ENCODE data around the gene TET3. TPM values are rescaled to one million over a fixed set of nuclear protein-coding genes. Genes with fewer than 3 reads are reported as not detected.

Gene TET3
- total RNA-seq, 1 experiment from 2014 or later = 6.1 TPM

- Histone ChIP-seq H2AFZ (ENCODE audit: low read length) (no peak overlapping the region), H3K4me1 (ENCODE audit: insufficient read depth, low read length) (no peaks in the 10 kb centered on the region), H3K4me2 (ENCODE audit: low read length) (no peak overlapping the region), H3K79me2 (ENCODE audit: low read length) (no peaks in the 10 kb centered on the region), H3F3A (ENCODE audit: low read length, unreplicated experiment) (no peaks in the 10 kb centered on the region), H3K4me3 (ENCODE audit: low read length) (no peak overlapping the region), H4K20me1 (ENCODE audit: low read length) (no peaks in the 10 kb centered on the region), H3K27ac (ENCODE audit: low read length) (no peak overlapping the region), H3K9ac (ENCODE audit: low read length) (no peak overlapping the region), H3K9me2 (replicated peaks; ENCODE audit: low read length) (no peaks in the 10 kb centered on the region), H3K9me3 (ENCODE audit: low read length) (no peaks in the 10 kb centered on the region), H3K36me3 (ENCODE audit: low read depth, low read length) (peaks cover 58% of the 10 kb centered on the region), H3K27me3 (ENCODE audit: low read length) (no peaks in the 10 kb centered on the region)
- peak; percentile 61 for ATAC-seq
- DNase-seq = peak; percentile 9
- POLR2A ChIA-PET (ENCODE audit: unreplicated experiment) = no interaction called here
- TF ChIP-seq EZH2 (IDR thresholded peaks at IDR 0.05; ENCODE audit: low read length, unreplicated experiment) (no peak), EZH2phosphoT487 (IDR thresholded peaks at IDR 0.05; ENCODE audit: borderline replicate concordance, low read length) (no peak)
- TF ChIP-seq, protein P1, sequence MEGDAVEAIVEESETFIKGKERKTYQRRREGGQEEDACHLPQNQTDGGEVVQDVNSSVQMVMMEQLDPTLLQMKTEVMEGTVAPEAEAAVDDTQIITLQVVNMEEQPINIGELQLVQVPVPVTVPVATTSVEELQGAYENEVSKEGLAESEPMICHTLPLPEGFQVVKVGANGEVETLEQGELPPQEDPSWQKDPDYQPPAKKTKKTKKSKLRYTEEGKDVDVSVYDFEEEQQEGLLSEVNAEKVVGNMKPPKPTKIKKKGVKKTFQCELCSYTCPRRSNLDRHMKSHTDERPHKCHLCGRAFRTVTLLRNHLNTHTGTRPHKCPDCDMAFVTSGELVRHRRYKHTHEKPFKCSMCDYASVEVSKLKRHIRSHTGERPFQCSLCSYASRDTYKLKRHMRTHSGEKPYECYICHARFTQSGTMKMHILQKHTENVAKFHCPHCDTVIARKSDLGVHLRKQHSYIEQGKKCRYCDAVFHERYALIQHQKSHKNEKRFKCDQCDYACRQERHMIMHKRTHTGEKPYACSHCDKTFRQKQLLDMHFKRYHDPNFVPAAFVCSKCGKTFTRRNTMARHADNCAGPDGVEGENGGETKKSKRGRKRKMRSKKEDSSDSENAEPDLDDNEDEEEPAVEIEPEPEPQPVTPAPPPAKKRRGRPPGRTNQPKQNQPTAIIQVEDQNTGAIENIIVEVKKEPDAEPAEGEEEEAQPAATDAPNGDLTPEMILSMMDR (conservative IDR thresholded peaks at IDR 0.05; ENCODE audit: low read depth, low read length) = no peak
- intact Hi-C loops (cut with micrococcal nuclease) = no loop called here
- BruUV-seq (replicated peaks) = no TSS peak
- CTCF ChIA-PET = no interaction called here
These were observed 31.9 kb upstream of the TET3 start for GRCh38 chr2:73952499-73953446.

- ATAC-seq = no peak
- H3K36me3 ChIP-seq (ENCODE audit: low read depth, low read length) = peaks cover 49% of the 10 kb centered on the region; the same call in 1 of the 2 replicates
These were observed 28.4 kb upstream of the TET3 start for GRCh38 chr2:73956218-73956865.

More at GRCh38 chr2:73956218-73956865, 28.4 kb upstream of the TET3 start:
- Histone ChIP-seq H3K9ac (ENCODE audit: low read length) (no peak overlapping the region), H3K27me3 (ENCODE audit: low read length) (no peaks in the 10 kb centered on the region), H3K4me2 (ENCODE audit: low read length) (no peak overlapping the region), H3K4me3 (ENCODE audit: low read length) (no peak overlapping the region), H3K79me2 (ENCODE audit: low read length) (no peaks in the 10 kb centered on the region), H3K27ac (ENCODE audit: low read length) (no peak overlapping the region), H3K9me2 (replicated peaks; ENCODE audit: low read length) (no peaks in the 10 kb centered on the region), H3F3A (ENCODE audit: low read length, unreplicated experiment) (no peaks in the 10 kb centered on the region), H3K4me1 (ENCODE audit: insufficient read depth, low read length) (no peaks in the 10 kb centered on the region), H3K9me3 (ENCODE audit: low read length) (no peaks in the 10 kb centered on the region), H4K20me1 (ENCODE audit: low read length) (no peaks in the 10 kb centered on the region), H2AFZ (ENCODE audit: low read length) (no peak overlapping the region)
- POLR2A ChIA-PET (ENCODE audit: unreplicated experiment) = no interaction called here
- intact Hi-C loops (cut with micrococcal nuclease) = no loop called here
- TF ChIP-seq, protein P1 (conservative IDR thresholded peaks at IDR 0.05; ENCODE audit: low read depth, low read length) = no peak
- BruUV-seq (replicated peaks) = no TSS peak
- CTCF ChIA-PET = no interaction called here
- no peak for DNase-seq
